Measurements from ENCODE around the gene KIF24.
A peak's percentile ranks its signal among the peaks of the same experiment; 100 is the strongest.

Gene KIF24

GRCh38 chr9:34326690-34327089 is 2.4 kb downstream of the KIF24 start:
- ChIA-PET CTCF (interaction anchor here (1.1 kb wide), 1 partner anchor 52 kb away, joined by 3 read pairs; no protein-coding TSS in a partner anchor), POLR2A (no interaction called here)
- no peaks in the 10 kb centered on the region for H3K9me3 ChIP-seq (ENCODE audit: control insufficient read depth, insufficient read depth, low read depth, low read length)
- no peak overlapping the region for H3K27ac ChIP-seq (ENCODE audit: extremely low read depth, low read depth, low read length)
- peaks cover 5% of the 10 kb centered on the region for H3K4me1 ChIP-seq (ENCODE audit: control insufficient read depth, insufficient read depth, low read length)
- no peaks in the 10 kb centered on the region for H3K36me3 ChIP-seq (ENCODE audit: control insufficient read depth in 2 of 2, insufficient read depth in 1 of 2, low read length in 2 of 2)
- no peak overlapping the region for H3K4me3 ChIP-seq (ENCODE audit: low read depth, low read length)
- TF ChIP-seq ZNF692 (tag by site-specific recombination; IDR thresholded peaks at IDR 0.05) (no peak), PRDM1 (tag by site-specific recombination; IDR thresholded peaks at IDR 0.05) (peak; percentile 63)

- CTCF ChIA-PET: interaction anchor here (0.5 to 0.6 kb wide), 2 partner anchors 242 to 247 kb away, joined by 3 read pairs; no protein-coding TSS in a partner anchor
- no peak for TF ChIP-seq ATF2 (tag by site-specific recombination; IDR thresholded peaks at IDR 0.05; ENCODE audit: low read depth)
- TF ChIP-seq PRDM6 (tag by site-specific recombination; IDR thresholded peaks at IDR 0.05): peak; percentile 53; the same call in 1 of the 2 replicates
- no peak for TF ChIP-seq ZNF146 (tag by site-specific recombination; IDR thresholded peaks at IDR 0.05)
- peak; percentile 57; the same call in 1 of the 2 replicates for TF ChIP-seq PRDM4 (tag by site-specific recombination; IDR thresholded peaks at IDR 0.05)
- TF ChIP-seq YY2 (tag by site-specific recombination; IDR thresholded peaks at IDR 0.05): no peak
- 0 out of 2 replicates have a peak, but pooled peaks have one; percentile 23 for TF ChIP-seq SCRT2 (tag by site-specific recombination; IDR thresholded peaks at IDR 0.05)
- no peak for TF ChIP-seq HIC1 (tag by site-specific recombination; IDR thresholded peaks at IDR 0.05)
- TF ChIP-seq BCL11A (tag by site-specific recombination; IDR thresholded peaks at IDR 0.05; ENCODE audit: low read depth): no peak
- TF ChIP-seq ZNF610 (tag by site-specific recombination; IDR thresholded peaks at IDR 0.05; ENCODE audit: borderline replicate concordance): no peak
- TF ChIP-seq WT1 (tag by site-specific recombination; IDR thresholded peaks at IDR 0.05): no peak
- no peak for TF ChIP-seq ZNF747 (tag by site-specific recombination; IDR thresholded peaks at IDR 0.05)
- no peak for TF ChIP-seq ZNF558 (tag by site-specific recombination; IDR thresholded peaks at IDR 0.05)
- TF ChIP-seq ZNF138 (tag by site-specific recombination; IDR thresholded peaks at IDR 0.05; ENCODE audit: borderline replicate concordance): no peak
- H3K4me3 ChIP-seq (ENCODE audit: low read depth, low read length): no peak overlapping the region
Observed at GRCh38 chr9:34322899-34323591, 6.0 kb downstream of the KIF24 start.

More at GRCh38 chr9:34322899-34323591, 6.0 kb downstream of the KIF24 start:
- peaks cover 5% of the 10 kb centered on the region for H3K4me1 ChIP-seq (ENCODE audit: control insufficient read depth, insufficient read depth, low read length)
- no peak overlapping the region for H3K27ac ChIP-seq (ENCODE audit: extremely low read depth, low read depth, low read length)
- peaks cover 0 to 11% of the 10 kb centered on the region in 2 experiments; a peak in 1 of 3 replicates for H3K36me3 ChIP-seq (ENCODE audit: control insufficient read depth in 2 of 2, insufficient read depth in 1 of 2, low read length in 2 of 2)
- POLR2A ChIA-PET: no interaction called here
- H3K9me3 ChIP-seq (ENCODE audit: control insufficient read depth, insufficient read depth, low read depth, low read length): no peaks in the 10 kb centered on the region
